Upper lobe of left lung (tissue), 6 donors: Measurements from ENCODE around the gene LNPK. TPM values are rescaled to one million over a fixed set of nuclear protein-coding genes. Genes with fewer than 3 reads are reported as not detected.
"Not testable (repeated sequence)": the region's sequence is repeated elsewhere in the genome, so short reads cannot be mapped to it uniquely, and the experiment has no call there.

Source experiments
- ATAC-seq, 2 donors: fragments of 200-7000 bp; cut with Tn5 transposase; one replicate each; pipeline ENCODE4 v1.9.1; 2022; ENCODE audit warnings: mild to moderate bottlenecking in 2 of 2, moderate library complexity in 2 of 2; ENCODE audit not compliant: low FRiP score in 2 of 2
- DNase-seq, 2 donors: peaks; one replicate each; pipeline ENCODE4 v3.0.0-alpha.2; 2019 to 2020
- H3K27ac ChIP-seq, 4 donors: fragments of 200-600 bp; sonication (generic); one replicate each; pipeline ENCODE4 v1.5.1; 2016 to 2019
- H3K27me3 ChIP-seq, 4 donors: fragments of 200-600 bp; sonication (generic); one replicate each; pipeline ENCODE4 v1.5.1; 2017 to 2019
- H3K36me3 ChIP-seq, 4 donors: fragments of 200-600 bp; sonication (generic); one replicate each; pipeline ENCODE4 v1.5.1; 2016 to 2019
- H3K4me1 ChIP-seq, 4 donors: fragments of 200-600 bp; sonication (generic); one replicate each; pipeline ENCODE4 v1.5.1; 2018 to 2019
- H3K4me3 ChIP-seq, 4 donors: fragments of 200-600 bp; sonication (generic); one replicate each; pipeline ENCODE4 v1.5.1; 2017 to 2019; ENCODE audit warnings: mild to moderate bottlenecking in 2 of 4, moderate library complexity in 1 of 4
- H3K9me3 ChIP-seq, 4 donors: fragments of 200-600 bp; sonication (generic); one replicate each; pipeline ENCODE4 v1.5.1; 2018 to 2019
- CTCF ChIP-seq, 6 experiments: fragments of 450-650 bp in 4 of 6; fragments of 200-600 bp in 2 of 6; sonication (generic) in 2 of 6; IDR thresholded peaks; one replicate each; pipeline ENCODE4 v1.5.1; 2016 to 2019; ENCODE audit warnings: antibody characterized with exemption in 6 of 6
- EP300 ChIP-seq, 4 donors: sonication (generic); formaldehyde crosslinking; IDR thresholded peaks; one replicate each; pipeline ENCODE4 v1.5.1; 2017; ENCODE audit warnings: antibody characterized with exemption in 4 of 4, control low read depth in 2 of 4
- POLR2A ChIP-seq, 4 donors: fragments of 450-650 bp; IDR thresholded peaks; one replicate each; pipeline ENCODE4 v1.5.1; 2016 to 2017; ENCODE audit warnings: antibody characterized with exemption in 4 of 4, mild to moderate bottlenecking in 2 of 4
- POLR2AphosphoS5 ChIP-seq, 2 donors: sonication (generic); formaldehyde crosslinking; IDR thresholded peaks; one replicate each; pipeline ENCODE4 v1.5.1; 2017; ENCODE audit warnings: antibody characterized with exemption in 2 of 2
- WGBS, 2 donors: methylation state at CpG; one replicate each; pipeline ENCODE4 v1.1.5; 2017 to 2018; 5-methylcytosine and 5-hydroxymethylcytosine counted together
- total RNA-seq, 6 donors: library from RNA; depleted of rRNA in 4 of 6; stranded (reverse); fragments of >200 nt in 4 of 6; gene quantifications; one replicate each; pipeline versions ENCODE4 v1.1.0 to v1.2.1, GENCODE V29; 2016 to 2021
- donor health status: DM: no; HTN: no; CAD: no; lungs with moderate emphysema.
- donor health status: DM: no; HTN: yes; CAD: no; lungs with severe emphysema.

Gene LNPK
- total RNA-seq, 6 donors from 2014 or later: 8.4 to 28.0 (median 18.3) TPM

- no peaks in the 10 kb centered on the region for H3K27me3 ChIP-seq
- no peaks in the 10 kb centered on the region for H3K9me3 ChIP-seq
- H3K4me3 ChIP-seq: no peak overlapping the region
- TF ChIP-seq EP300 (IDR thresholded peaks at IDR 0.05): no peak
- no peak for TF ChIP-seq POLR2A (IDR thresholded peaks at IDR 0.05)
- no peak for TF ChIP-seq CTCF (IDR thresholded peaks at IDR 0.05)
- TF ChIP-seq POLR2AphosphoS5 (IDR thresholded peaks at IDR 0.05): no peak
- no peak for ATAC-seq
- no peaks in the 10 kb centered on the region for H3K36me3 ChIP-seq
- no peak overlapping the region for H3K27ac ChIP-seq
- WGBS, 2 donors: 85 to 93% methylated on average over 3 of the region's 3 CpGs
- no peak for DNase-seq
- H3K4me1 ChIP-seq: no peaks in the 10 kb centered on the region
These were observed 87.2 kb downstream of the LNPK start for GRCh38 chr2:175914846-175915245.

GRCh38 chr2:175913849-175914743 lies 88.0 kb downstream of the LNPK start:
- H3K4me3 ChIP-seq, H3K36me3 ChIP-seq, H3K27ac ChIP-seq, H3K27me3 ChIP-seq, ATAC-seq, H3K4me1 ChIP-seq, H3K9me3 ChIP-seq, DNase-seq: not testable (repeated sequence)
- WGBS, 2 donors: 85 to 96% methylated on average over 7 to 12 of the region's 12 CpGs

GRCh38 chr2:175913267-175913666 lies 88.8 kb downstream of the LNPK start:
- not testable (repeated sequence) for H3K36me3 ChIP-seq, H3K4me1 ChIP-seq, DNase-seq, ATAC-seq, H3K9me3 ChIP-seq, H3K27ac ChIP-seq, H3K27me3 ChIP-seq, H3K4me3 ChIP-seq
- 83 to 89% methylated on average over 2 of the region's 2 CpGs for WGBS, 2 donors

- Histone ChIP-seq H3K4me3 (no peak overlapping the region), H3K27ac (no peak overlapping the region), H3K4me1 (no peaks in the 10 kb centered on the region), H3K9me3 (no peaks in the 10 kb centered on the region), H3K36me3 (no peaks in the 10 kb centered on the region), H3K27me3 (no peaks in the 10 kb centered on the region)
- TF ChIP-seq POLR2A (IDR thresholded peaks at IDR 0.05) (no peak), CTCF (IDR thresholded peaks at IDR 0.05) (no peak), POLR2AphosphoS5 (IDR thresholded peaks at IDR 0.05) (no peak), EP300 (IDR thresholded peaks at IDR 0.05) (no peak)
- 66% methylated on average over 4 of the region's 4 CpGs for WGBS, 2 donors
- ATAC-seq (no peak), DNase-seq (no peak)
These were observed 98.0 kb downstream of the LNPK start for GRCh38 chr2:175904035-175904434.

GRCh38 chr2:175903384-175903936 lies 98.6 kb downstream of the LNPK start:
- Histone ChIP-seq H3K4me3 (no peak overlapping the region), H3K27me3 (no peaks in the 10 kb centered on the region), H3K4me1 (no peaks in the 10 kb centered on the region), H3K27ac (no peak overlapping the region), H3K9me3 (no peaks in the 10 kb centered on the region), H3K36me3 (no peaks in the 10 kb centered on the region)
- 59 to 63% methylated on average over 1 of the region's 1 CpG for WGBS, 2 donors
- ATAC-seq: no peak
- DNase-seq: no peak
- TF ChIP-seq EP300 (IDR thresholded peaks at IDR 0.05): no peak
- no peak for TF ChIP-seq CTCF (IDR thresholded peaks at IDR 0.05)
- no peak for TF ChIP-seq POLR2A (IDR thresholded peaks at IDR 0.05)
- no peak for TF ChIP-seq POLR2AphosphoS5 (IDR thresholded peaks at IDR 0.05)

GRCh38 chr2:175895957-175896356 lies 106.1 kb downstream of the LNPK start:
- H3K27ac ChIP-seq, H3K36me3 ChIP-seq, H3K4me3 ChIP-seq, ATAC-seq, H3K27me3 ChIP-seq, DNase-seq, H3K9me3 ChIP-seq, H3K4me1 ChIP-seq: not testable (repeated sequence)
- 92% methylated on average over 1 of the region's 1 CpG for WGBS, 2 donors
